K562 (cell line): ENCODE measurements around the gene NXF1. TPM values are rescaled to one million over a fixed set of nuclear protein-coding genes. Genes with fewer than 3 reads are reported as not detected.

Experiments used
- CLOCK ChIP-seq: fragments of 250-450 bp; sonication (Bioruptor Pico); IDR thresholded peaks from 2 replicates; pipeline ENCODE4 v1.4.0; 2020; ENCODE audit warnings: mild to moderate bottlenecking, moderate library complexity, borderline replicate concordance
- EHMT2 ChIP-seq: fragments of 450-650 bp; IDR thresholded peaks from 2 replicates; pipeline ENCODE4 v1.6.1; 2018; ENCODE audit warnings: antibody characterized with exemption
- ETS2 ChIP-seq: IDR thresholded peaks from 2 replicates; pipeline ENCODE4 v1.6.1; 2016; ENCODE audit warnings: borderline replicate concordance, missing genetic modification characterization, mild to moderate bottlenecking, moderate library complexity, missing compliant biosample characterization; ENCODE audit not compliant: poor library complexity, severe bottlenecking
- ETV5 ChIP-seq: sonication (generic); formaldehyde crosslinking; IDR thresholded peaks from 2 replicates; pipeline ENCODE4 v1.4.0; 2020; ENCODE audit warnings: low read depth, mild to moderate bottlenecking, missing genetic modification reagents
- FOXP1 ChIP-seq: sonication (generic); formaldehyde crosslinking; IDR thresholded peaks from 2 replicates; pipeline ENCODE4 v1.8.0; 2022; ENCODE audit warnings: mild to moderate bottlenecking, missing genetic modification reagents
- HNRNPLL ChIP-seq: fragments of 200-400 bp; formaldehyde crosslinking; IDR thresholded peaks from 2 replicates; pipeline ENCODE4 v1.6.1; 2017; ENCODE audit warnings: low read length, low read depth, mild to moderate bottlenecking; ENCODE audit not compliant: poor library complexity, severe bottlenecking
- MBD2 ChIP-seq: sonication (generic); IDR thresholded peaks from 2 replicates; pipeline ENCODE4 v1.6.1; 2016; ENCODE audit warnings: low read depth, borderline replicate concordance
- MCM7 ChIP-seq, 2 experiments: fragments of 450-650 bp; IDR thresholded peaks; 2 replicates each; pipeline ENCODE4 v1.6.1; 2016 to 2018
- MTA1 ChIP-seq: fragments of 450-650 bp; IDR thresholded peaks from 2 replicates; pipeline ENCODE4 v1.6.1; 2017; ENCODE audit warnings: borderline replicate concordance
- MYNN ChIP-seq, 2 experiments: sonication (generic); formaldehyde crosslinking in 1 of 2; IDR thresholded peaks; 2 replicates each; pipeline versions ENCODE4 v1.5.0 to v1.6.1; 2016 to 2020; ENCODE audit warnings: antibody characterized with exemption in 1 of 2, missing genetic modification reagents in 1 of 2
- NCOA1 ChIP-seq: fragments of 450-650 bp; IDR thresholded peaks from 2 replicates; pipeline ENCODE4 v1.6.1; 2016; ENCODE audit warnings: low read depth
- PHF20 ChIP-seq: fragments of 450-650 bp; IDR thresholded peaks from 2 replicates; pipeline ENCODE4 v1.6.1; 2018; ENCODE audit not compliant: partially characterized antibody
- POLR2A ChIP-seq: fragments of 450-650 bp; conservative IDR thresholded peaks from 2 replicates; pipeline ENCODE4 v1.6.1; 2016
- PPARD ChIP-seq: fragments of 250-450 bp; sonication (Bioruptor Pico); IDR thresholded peaks from 2 replicates; pipeline ENCODE4 v1.8.0; 2022; ENCODE audit warnings: inconsistent platforms, mild to moderate bottlenecking, moderate library complexity
- PTBP1 ChIP-seq: fragments of 200-400 bp; formaldehyde crosslinking; IDR thresholded peaks from 2 replicates; pipeline ENCODE4 v1.6.1; 2017; ENCODE audit warnings: low read depth, low read length
- PTRF ChIP-seq: fragments of 450-650 bp; IDR thresholded peaks from 2 replicates; pipeline ENCODE4 v1.6.1; 2016; ENCODE audit warnings: mild to moderate bottlenecking, missing genetic modification characterization, missing compliant biosample characterization
- PYGO2 ChIP-seq: fragments of 450-650 bp; IDR thresholded peaks from 2 replicates; pipeline ENCODE4 v1.6.1; 2016; ENCODE audit warnings: mild to moderate bottlenecking, missing genetic modification characterization, moderate library complexity, missing compliant biosample characterization
- SIN3B ChIP-seq: fragments of 450-650 bp; IDR thresholded peaks from 2 replicates; pipeline ENCODE4 v1.6.1; 2017; ENCODE audit warnings: low read depth, mild to moderate bottlenecking, moderate library complexity
- TFE3 ChIP-seq: fragments of 450-650 bp; formaldehyde crosslinking; IDR thresholded peaks from 2 replicates; pipeline ENCODE4 v1.4.0; 2020; ENCODE audit warnings: mild to moderate bottlenecking, mixed read lengths
- TSHZ1 ChIP-seq: fragments of 250-450 bp; sonication (Bioruptor Pico); IDR thresholded peaks from 2 replicates; pipeline ENCODE4 v1.4.0; 2020; ENCODE audit warnings: mild to moderate bottlenecking, moderate library complexity
- polyA plus RNA-seq, 8 experiments: library from polyadenylated mRNA; depleted of rRNA in 4 of 8; stranded (reverse) in 5 of 8; unstranded in 3 of 8; fragments of >200 nt; fragmentation: Nextera tagmentation in 2 of 8; fragmentation: Illumina TruSeq in 1 of 8; extraction: Ambion mirVana in 2 of 8; extraction: Trizol in 1 of 8; gene quantifications; 2 replicates each; pipeline versions ENCODE4 v1.2.1 to v1.2.3, GENCODE V29; 2011 to 2014; ENCODE audit warnings: inconsistent platforms in 1 of 8, missing spikeins in 1 of 8
- total RNA-seq, 7 experiments: library from RNA; depleted of rRNA in 6 of 7; stranded (reverse); fragments of >200 nt in 6 of 7; fragmentation: Illumina TruSeq in 2 of 7; extraction: Trizol in 2 of 7; gene quantifications; 2 replicates each; pipeline versions ENCODE4 v1.2.1 to v1.2.3, GENCODE V29; 2011 to 2021; ENCODE audit warnings: low replicate concordance in 1 of 7

The NXF1 gene
- total and polyA plus RNA-seq, 9 of the 15 experiments (the other 6 are each of a cell fraction or from before 2014, with no cell fraction given), result 18.1 to 98.3 (median 35.8) TPM

- TF ChIP-seq MCM7 (IDR thresholded peaks at IDR 0.05) (no peak), ETV5 (CRISPR knock-in tag) (peak; percentile 93), PTBP1 (no peak), FOXP1 (CRISPR knock-in tag) (peak; percentile 78; the same call in 1 of the 2 replicates), MTA1 (no peak), NCOA1 (no peak; the same call in 1 of the 2 replicates), PHF20 (peak; percentile 75), PYGO2 (tag) (no peak), HNRNPLL (no peak), SIN3B (peak; percentile 92), MYNN (IDR thresholded peaks at IDR 0.05) (peak; percentile 54), MYNN (CRISPR knock-in tag; IDR thresholded peaks at IDR 0.05) (no peak), EHMT2 (no peak), ETS2 (tag) (no peak), TSHZ1 (no peak), PPARD (CRISPR knock-in tag) (no peak), CLOCK (CRISPR knock-in tag) (no peak), MBD2 (peak; percentile 63; the same call in 1 of the 2 replicates), PTRF (tag) (no peak), POLR2A (peak; percentile 96), TFE3 (CRISPR knock-in tag) (no peak; the same call in 1 of the 2 replicates)
These were observed 13.6 kb downstream of the NXF1 start, which contains the start of gene TMEM223 (continued) for GRCh38 chr11:62791501-62792201.
